Retinal pigment epithelial cell (primary cell): ENCODE results near the gene COPZ1.

Experiments
- DNase-seq: peaks from one replicate; pipeline ENCODE4 v3.0.0-alpha.2; 2010; ENCODE audit warnings: low read depth
- H3K4me3 ChIP-seq: 2 replicates; pipeline ENCODE4 v1.5.1; 2011; ENCODE audit warnings: mild to moderate bottlenecking, low read length, control low read depth, moderate library complexity
- CTCF ChIP-seq: conservative IDR thresholded peaks from 2 replicates; pipeline ENCODE4 v1.5.1; 2011; ENCODE audit warnings: low read depth, low read length, control low read depth, inconsistent platforms

COPZ1 gene

DNA sequence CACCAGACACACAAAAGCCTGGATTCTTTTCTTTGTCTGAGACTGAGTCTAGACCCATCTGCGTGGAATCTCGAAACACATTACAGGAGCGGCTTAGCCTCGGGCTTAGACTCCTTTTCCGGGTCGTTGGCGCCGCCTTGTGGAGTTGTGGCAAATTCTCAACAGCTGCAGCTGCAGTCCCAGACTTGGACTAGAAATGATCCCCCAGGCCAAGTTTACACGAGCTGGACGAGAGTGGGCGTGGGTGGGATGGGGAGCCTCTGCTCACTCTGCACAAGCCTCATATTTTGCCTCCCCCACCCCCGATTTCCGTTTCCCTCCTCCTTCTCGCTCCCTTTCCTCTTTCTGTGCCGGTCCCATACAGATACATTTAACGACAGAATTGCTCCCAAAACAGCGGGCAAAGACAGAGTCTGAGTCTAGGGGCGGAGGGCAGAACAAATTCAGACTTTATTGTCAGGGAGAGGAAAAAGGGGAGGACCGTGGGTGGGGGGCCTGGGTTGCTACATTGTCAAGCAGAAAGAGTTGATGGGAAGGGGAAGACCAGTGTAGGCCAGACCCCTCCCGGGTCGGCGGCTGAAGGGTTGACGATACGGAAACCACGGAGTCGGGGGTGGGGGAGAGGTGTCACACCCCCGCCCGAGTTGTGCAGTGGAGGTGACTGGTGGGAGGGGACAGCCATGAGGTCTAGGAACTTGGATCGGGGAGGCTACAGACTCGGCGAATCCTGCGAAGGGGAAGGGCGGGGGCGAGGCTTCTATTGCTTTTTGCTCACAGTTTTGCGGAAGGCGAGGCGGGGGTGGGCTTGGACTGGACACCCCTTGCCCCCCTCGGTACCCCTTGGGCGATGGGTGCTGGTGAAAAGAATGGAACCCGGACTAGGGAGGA is 44.0 kb downstream of the COPZ1 start:
- H3K4me3 ChIP-seq: no peak overlapping the region
- no peak for DNase-seq
- TF ChIP-seq CTCF: peak; percentile 91

DNA sequence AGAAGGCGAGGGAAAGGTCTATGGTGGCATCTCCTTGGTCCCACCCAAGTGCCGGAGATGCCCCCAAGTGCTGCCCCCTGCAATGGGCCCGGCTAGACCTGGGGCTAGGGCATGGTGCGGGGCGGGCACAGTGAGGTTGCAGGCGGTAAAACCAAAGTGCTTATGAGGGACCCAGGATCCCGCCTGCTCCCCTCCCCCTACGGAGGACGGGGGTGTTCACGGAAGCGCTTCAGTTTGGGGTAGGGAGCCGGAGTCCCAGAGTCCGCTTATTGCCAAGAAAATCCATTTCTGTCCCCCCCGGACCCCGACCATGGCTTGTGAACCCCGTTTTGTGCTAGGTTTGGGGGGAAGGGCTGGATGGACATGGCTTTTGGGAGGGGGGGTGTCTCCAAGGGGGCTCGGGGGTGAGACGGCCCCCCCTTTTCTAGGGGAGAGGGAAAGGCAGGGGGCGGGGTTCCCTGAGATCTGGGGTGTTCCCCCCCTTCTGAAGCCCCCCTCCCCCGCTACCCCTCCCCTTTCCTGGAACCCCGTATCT is 44.7 kb downstream of the COPZ1 start:
- no peak overlapping the region for H3K4me3 ChIP-seq
- no peak for TF ChIP-seq CTCF
- no peak for DNase-seq

GRCh38 chr12:54370171-54370730 is 45.3 kb downstream of the COPZ1 start:
- TF ChIP-seq CTCF: peak; percentile 92
- peak overlapping the region; percentile 39 for H3K4me3 ChIP-seq
- no peak for DNase-seq

DNA sequence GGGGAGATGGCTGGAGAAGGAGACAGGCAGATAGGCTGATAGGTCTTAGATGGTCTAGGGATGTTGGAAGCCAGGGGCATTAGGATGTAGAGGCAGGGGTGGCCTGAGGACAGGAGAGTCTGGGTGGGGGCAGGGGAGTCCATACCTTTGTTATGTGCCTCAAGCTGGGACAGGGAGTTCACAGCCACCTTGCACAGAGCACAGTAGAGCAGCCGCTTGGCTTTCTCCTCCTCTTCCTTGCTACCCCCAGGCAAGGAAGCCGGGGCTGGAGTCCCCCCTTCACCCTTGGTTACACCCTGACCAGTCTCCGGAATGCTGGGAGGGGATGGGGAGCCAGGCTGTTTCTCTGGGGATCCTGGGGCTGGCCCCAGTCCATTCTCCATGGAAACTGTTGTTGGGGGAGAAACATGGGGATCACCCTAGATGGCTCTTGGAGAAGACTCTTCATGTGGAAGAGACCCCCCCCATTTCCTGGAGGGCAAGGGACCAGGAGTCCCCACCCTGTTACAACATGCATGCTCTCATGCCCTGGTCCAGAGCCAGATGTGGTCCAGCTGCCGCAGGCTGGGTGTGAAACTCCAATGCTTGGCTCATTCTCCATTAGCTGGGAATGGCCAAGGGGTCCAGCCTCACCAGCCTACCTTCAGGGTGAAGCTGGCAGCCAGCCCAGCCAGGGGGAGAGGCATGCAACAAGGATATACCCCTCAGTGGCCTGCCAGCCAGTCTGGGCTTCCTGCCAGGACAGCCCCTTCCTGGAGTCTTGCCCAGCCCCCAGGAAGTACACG is 46.6 kb downstream of the COPZ1 start:
- DNase-seq: no peak
- no peak overlapping the region for H3K4me3 ChIP-seq
- TF ChIP-seq CTCF: no peak

- no peak for TF ChIP-seq CTCF
- DNase-seq: no peak
- H3K4me3 ChIP-seq: no peak overlapping the region
These were observed 47.3 kb downstream of the COPZ1 start for GRCh38 chr12:54372113-54372806.

- H3K4me3 ChIP-seq: no peak overlapping the region
- TF ChIP-seq CTCF: no peak
- no peak for DNase-seq
These were observed 49.0 kb downstream of the COPZ1 start for GRCh38 chr12:54373649-54374561.
